HG02623 (cell line): ENCODE measurements around the gene BMPR1B.

ENCODE experiments used
- ATAC-seq: cut with Tn5 transposase; IDR thresholded peaks from one replicate; pipeline ENCODE4 v1.9.1; 2021; ENCODE audit warnings: moderate library complexity; ENCODE audit not compliant: unreplicated experiment

BMPR1B gene

GRCh38 chr4:95080969-95081368 is 323.2 kb downstream of the BMPR1B start:
- no peak for ATAC-seq

GRCh38 chr4:95084584-95084983 is 326.8 kb downstream of the BMPR1B start:
- ATAC-seq: no peak

GRCh38 chr4:95085124-95085833 is 327.5 kb downstream of the BMPR1B start:
- ATAC-seq: no peak

GRCh38 chr4:95086551-95086950 is 328.8 kb downstream of the BMPR1B start:
- ATAC-seq: no peak

DNA sequence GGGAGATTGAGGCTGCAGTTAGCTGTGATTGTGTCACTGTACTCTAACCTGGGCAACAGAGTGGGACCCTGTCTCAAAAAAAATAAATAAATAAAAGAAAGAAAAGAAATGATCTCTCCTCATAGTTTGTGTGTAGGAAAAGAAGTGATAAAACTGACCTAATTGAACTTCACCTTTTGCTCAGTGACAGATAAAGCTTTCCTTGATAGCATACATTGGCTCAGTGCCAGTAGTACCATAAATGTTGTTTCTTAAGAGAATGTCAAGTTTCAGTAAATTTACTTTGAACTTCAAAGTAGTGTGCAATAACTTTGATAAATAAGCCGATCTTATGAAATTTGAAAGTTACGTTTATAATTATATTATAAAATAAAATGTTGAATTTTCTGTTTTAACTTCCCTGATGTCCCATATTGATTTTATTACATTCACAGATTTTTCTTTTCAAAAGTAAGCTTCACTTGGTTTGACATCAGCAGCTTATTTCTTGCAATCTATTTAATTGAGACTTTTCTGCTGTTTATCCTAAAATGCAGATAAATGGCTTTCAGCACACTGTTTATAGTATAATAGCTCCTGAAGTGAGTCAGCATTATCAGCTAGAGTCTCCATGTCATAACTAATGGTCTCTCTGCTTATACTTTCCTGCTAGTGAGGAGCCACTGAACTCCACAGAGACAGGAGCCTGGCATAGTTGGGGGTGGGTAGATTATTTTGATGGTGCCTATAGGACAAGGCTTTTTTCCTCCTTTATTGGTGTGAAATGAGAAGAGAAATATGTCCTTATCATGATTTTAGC is 330.1 kb downstream of the BMPR1B start:
- ATAC-seq: no peak

DNA sequence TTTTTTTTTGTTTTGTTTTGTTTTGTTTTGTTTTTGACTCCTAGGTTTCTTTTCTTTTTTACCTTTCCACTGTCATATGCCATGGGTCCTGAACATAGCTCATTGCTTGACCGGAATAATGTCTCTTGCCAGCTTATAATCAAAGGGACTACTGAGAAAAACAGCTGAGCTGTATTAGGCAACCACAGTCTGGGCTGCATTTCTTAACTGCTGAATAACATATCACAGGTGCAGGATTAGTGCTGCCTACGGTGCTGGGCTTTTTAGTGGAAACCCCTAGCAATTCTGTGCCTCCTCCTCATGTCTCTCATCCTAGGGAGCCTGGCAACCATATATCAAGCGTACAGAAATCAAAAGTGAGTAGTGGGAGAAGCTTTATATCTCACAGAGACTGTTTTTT is 333.5 kb downstream of the BMPR1B start:
- no peak for ATAC-seq

DNA sequence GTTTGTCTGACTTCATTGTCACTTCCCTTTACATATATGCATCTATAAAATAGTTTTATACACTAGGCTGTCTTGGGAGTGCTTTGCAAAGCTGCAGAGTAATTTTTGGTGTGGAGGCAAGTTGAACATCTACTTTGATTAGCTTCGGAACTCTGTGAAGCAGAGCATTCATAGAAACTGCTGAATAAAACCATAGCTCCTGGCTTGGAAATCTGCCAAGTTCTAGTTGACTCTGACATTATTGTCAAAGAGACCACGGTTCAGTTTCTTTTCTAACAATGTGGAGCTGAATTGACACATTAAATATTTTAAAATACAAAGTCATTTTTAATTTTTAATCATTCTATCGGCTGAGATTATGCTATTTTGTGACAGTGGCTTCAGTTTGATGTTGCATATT is 335.0 kb downstream of the BMPR1B start:
- no peak for ATAC-seq

DNA sequence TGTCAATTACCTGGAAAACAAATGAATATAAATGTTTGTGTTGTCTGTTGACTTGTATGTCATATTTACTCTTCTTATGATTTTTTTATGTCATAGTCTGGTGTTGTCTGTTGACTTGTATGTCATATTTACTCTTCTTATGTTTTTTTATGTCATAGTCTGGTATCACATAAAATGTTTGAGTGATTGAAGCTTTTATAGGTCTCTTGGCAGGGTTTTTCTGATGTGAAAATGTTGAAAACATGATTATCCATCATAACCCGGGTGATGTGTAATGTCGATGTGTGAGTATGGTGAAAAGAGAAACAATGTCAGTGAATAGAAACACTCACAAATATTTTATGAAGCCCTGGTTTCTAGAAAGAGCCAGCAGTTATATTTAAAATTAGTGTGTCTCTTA is 335.7 kb downstream of the BMPR1B start:
- no peak for ATAC-seq

GRCh38 chr4:95093936-95094929 is 336.5 kb downstream of the BMPR1B start:
- no peak for ATAC-seq

DNA sequence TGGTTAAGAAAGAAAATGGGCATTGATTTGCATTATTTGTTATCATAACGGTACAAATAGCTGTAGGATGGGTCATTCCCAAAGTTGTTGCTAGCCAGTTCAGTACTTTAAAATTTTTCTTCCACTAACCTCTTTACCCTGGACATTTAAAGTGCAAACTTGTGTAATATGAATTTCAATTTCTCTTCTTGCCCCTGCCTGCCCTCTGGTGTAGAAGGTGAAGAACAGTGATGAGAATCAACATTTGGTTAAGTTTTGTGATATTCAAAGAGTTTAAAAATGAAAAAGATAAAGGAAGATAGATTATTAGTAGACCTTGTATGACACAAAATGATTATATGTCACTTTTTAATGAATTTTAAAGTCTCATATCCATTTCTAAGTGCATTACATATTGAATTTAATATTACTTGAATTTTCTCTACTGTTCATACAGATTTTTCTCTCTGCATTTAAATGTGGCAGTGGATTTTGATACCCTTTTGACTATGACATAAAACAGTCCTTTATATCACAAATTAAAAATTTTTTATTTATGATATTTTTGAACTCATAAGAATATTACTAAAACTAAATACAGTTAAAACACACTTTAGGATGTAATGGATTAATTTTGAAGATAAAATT is 337.7 kb downstream of the BMPR1B start:
- no peak for ATAC-seq

GRCh38 chr4:95102162-95102790 is 344.5 kb downstream of the BMPR1B start:
- ATAC-seq: no peak

DNA sequence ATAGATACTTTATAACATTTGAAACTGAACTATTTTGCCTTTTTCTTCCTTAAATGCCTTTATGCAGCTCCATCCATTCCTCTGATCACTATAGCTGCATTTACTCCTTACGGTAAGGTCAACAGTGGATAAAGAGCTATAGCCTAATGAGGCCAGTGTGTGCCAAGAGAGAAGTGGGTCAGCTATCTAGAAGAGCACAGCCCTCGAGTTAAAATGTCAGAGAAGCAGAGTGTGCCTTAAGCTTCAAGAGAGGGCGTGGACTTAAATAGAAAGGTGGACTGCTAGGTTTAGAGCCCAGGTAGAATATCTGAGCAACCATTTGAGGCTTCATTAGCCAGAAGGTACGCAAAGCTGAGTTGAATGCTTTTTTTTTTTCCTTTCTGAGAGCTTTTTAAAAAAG is 347.4 kb downstream of the BMPR1B start:
- ATAC-seq: no peak

DNA sequence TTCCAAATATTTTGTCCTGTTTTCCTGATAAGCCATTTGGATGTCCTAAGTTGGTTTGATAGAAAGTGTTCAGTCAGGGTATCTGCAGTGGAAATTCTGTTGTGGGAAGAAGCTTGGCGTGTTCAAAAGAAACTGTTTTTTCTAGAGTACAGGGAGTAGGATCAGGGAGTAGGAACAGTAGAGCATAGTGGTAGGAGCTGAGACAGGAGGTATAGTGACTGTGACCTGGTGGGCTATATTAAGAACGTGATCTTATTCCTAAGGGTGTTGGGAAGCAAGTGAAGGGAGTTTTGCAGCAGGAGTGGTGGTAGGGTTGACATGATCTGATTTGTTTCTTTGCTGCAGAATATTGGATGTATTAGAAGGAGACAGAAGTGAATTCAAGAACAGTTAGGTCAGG is 348.2 kb downstream of the BMPR1B start:
- no peak for ATAC-seq

- no peak for ATAC-seq
Measured at GRCh38 chr4:95106408-95106928, 348.7 kb downstream of the BMPR1B start.

DNA sequence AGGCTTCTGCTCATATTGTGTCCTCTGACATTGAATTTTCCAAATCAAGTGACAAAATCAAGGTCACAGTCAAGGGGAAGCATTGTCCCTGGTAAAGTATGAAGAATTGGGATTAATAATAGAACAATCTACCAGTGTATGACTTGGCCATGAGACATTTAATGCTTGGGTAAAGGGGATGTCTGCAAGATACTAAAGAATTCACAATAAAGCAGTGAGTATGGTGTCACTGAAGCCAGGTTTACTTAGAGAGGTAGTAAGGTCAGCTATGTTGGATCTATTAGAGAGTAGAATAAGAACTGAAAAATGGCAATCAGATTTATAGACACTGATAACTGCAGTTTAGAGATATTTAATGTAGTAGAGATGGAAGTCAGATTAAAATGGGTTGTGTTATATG is 349.2 kb downstream of the BMPR1B start:
- ATAC-seq: no peak

GRCh38 chr4:95107635-95108034 is 349.9 kb downstream of the BMPR1B start:
- no peak for ATAC-seq

- ATAC-seq: no peak
Measured at GRCh38 chr4:95108883-95109421, 351.2 kb downstream of the BMPR1B start.

- ATAC-seq: no peak
Measured at GRCh38 chr4:95114521-95114920, 356.8 kb downstream of the BMPR1B start.

GRCh38 chr4:95118497-95118896 is 360.7 kb downstream of the BMPR1B start:
- no peak for ATAC-seq

DNA sequence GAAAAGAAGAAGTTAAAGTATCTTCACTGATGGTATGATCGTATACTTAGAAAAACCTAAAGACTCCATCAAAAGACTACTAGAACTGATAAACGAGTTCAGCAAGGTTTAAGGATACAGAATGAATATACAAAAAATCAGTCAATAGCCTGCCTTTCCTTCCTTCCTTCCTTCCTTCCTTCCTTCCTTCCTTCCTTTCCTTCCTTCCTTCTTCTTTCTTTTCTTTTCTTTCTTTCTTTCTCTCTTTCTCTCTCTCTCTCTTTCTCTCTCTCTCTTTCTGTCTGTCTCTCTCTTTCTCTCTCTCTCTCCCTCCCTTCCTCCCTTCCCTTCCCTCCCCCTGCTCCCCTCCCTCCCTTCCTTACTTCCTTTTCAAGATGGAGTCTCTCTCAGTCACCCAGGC is 362.7 kb downstream of the BMPR1B start:
- ATAC-seq: no peak
